Myocyte (in vitro differentiated cells): Measurements from ENCODE around the gene WDR20. TPM values are rescaled to one million over a fixed set of nuclear protein-coding genes. Genes with fewer than 3 reads are reported as not detected.
"Not testable (repeated sequence)": the region's sequence is repeated elsewhere in the genome, so short reads cannot be mapped to it uniquely, and the experiment has no call there.

Experiments used
- DNase-seq: peaks from one replicate; pipeline ENCODE4 v3.0.0-alpha.2; 2012; ENCODE audit warnings: low read depth
- polyA plus RNA-seq: library from polyadenylated mRNA; unstranded; fragments of >200 nt; gene quantifications from one replicate; pipeline ENCODE4 v1.2.1, GENCODE V29; 2012; ENCODE audit warnings: missing spikeins
- total RNA-seq: library from RNA; depleted of rRNA; stranded (reverse); fragments of >200 nt; gene quantifications from 2 replicates; pipeline ENCODE4 v1.2.3, GENCODE V29; 2014

Gene WDR20
- total RNA-seq = 20.0 and 24.3 TPM in 2 replicates
- 14.7 TPM for polyA plus RNA-seq

- DNase-seq = peak; percentile 98
These were observed at the start of gene WDR20 for GRCh38 chr14:102139286-102140026. Gene WDR20 (plus strand): TSS chr14:102139897. CDS start chr14:102139924, 27 bp downstream.

GRCh38 chr14:102090713-102091112, 49.0 kb upstream of the WDR20 start:
- DNase-seq = no peak

GRCh38 chr14:102092806-102093205, 46.9 kb upstream of the WDR20 start:
- DNase-seq = no peak

GRCh38 chr14:102094101-102094500, 45.6 kb upstream of the WDR20 start:
- DNase-seq = no peak

GRCh38 chr14:102095231-102095870, 44.3 kb upstream of the WDR20 start:
- no peak for DNase-seq

GRCh38 chr14:102095871-102096568, 43.7 kb upstream of the WDR20 start:
- DNase-seq = no peak

GRCh38 chr14:102096569-102097188, 43.0 kb upstream of the WDR20 start:
- peak; percentile 85 for DNase-seq

- no peak for DNase-seq
These were observed 42.1 kb upstream of the WDR20 start for GRCh38 chr14:102097441-102098135.

GRCh38 chr14:102103062-102103695, 36.5 kb upstream of the WDR20 start:
- DNase-seq = no peak

GRCh38 chr14:102105369-102105768, 34.3 kb upstream of the WDR20 start:
- no peak for DNase-seq

- DNase-seq = not testable (repeated sequence)
These were observed 30.4 kb upstream of the WDR20 start for GRCh38 chr14:102109332-102109731.

GRCh38 chr14:102111101-102111500, 28.6 kb upstream of the WDR20 start:
- no peak for DNase-seq

GRCh38 chr14:102116361-102117180, 23.1 kb upstream of the WDR20 start:
- DNase-seq = no peak

GRCh38 chr14:102117852-102118251, 21.8 kb upstream of the WDR20 start:
- no peak for DNase-seq

- no peak for DNase-seq
These were observed 18.8 kb upstream of the WDR20 start for GRCh38 chr14:102120888-102121287.

- no peak for DNase-seq
These were observed 18.1 kb upstream of the WDR20 start for GRCh38 chr14:102121567-102121966.

GRCh38 chr14:102124419-102124818, 15.3 kb upstream of the WDR20 start:
- no peak for DNase-seq

- no peak for DNase-seq
These were observed 14.2 kb upstream of the WDR20 start for GRCh38 chr14:102125546-102125945.

- DNase-seq = no peak
These were observed 12.8 kb upstream of the WDR20 start for GRCh38 chr14:102126807-102127455.
